H9 (cell line): ENCODE data around the gene RFPL3. TPM values are rescaled to one million over a fixed set of nuclear protein-coding genes. Genes with fewer than 3 reads are reported as not detected.
"Not testable (repeated sequence)": the region's sequence is repeated elsewhere in the genome, so short reads cannot be mapped to it uniquely, and the experiment has no call there.

Experiments used
- DNase-seq: peaks from one replicate; pipeline ENCODE4 v3.0.0-alpha.2; 2017
- H2AFZ ChIP-seq: one replicate; pipeline ENCODE4 v1.6.1; 2013; ENCODE audit warnings: mild to moderate bottlenecking, low read length, control low read depth, moderate library complexity
- H2AK5ac ChIP-seq: 2 replicates; pipeline ENCODE4 v1.6.1; 2013; ENCODE audit warnings: low read length, control low read depth, mixed read lengths; ENCODE audit not compliant: insufficient read length
- H2BK120ac ChIP-seq: one replicate; pipeline ENCODE4 v1.6.1; 2013; ENCODE audit warnings: low read depth, mild to moderate bottlenecking, low read length, control low read depth, inconsistent platforms; ENCODE audit not compliant: poor library complexity, severe bottlenecking
- H2BK12ac ChIP-seq: 2 replicates; pipeline ENCODE4 v1.6.1; 2013; ENCODE audit warnings: low read length, control low read depth, mixed read lengths, low read depth; ENCODE audit not compliant: insufficient read length
- H2BK15ac ChIP-seq: 2 replicates; pipeline ENCODE4 v1.6.1; 2013; ENCODE audit warnings: low read depth, low read length, control low read depth
- H2BK20ac ChIP-seq: one replicate; pipeline ENCODE4 v1.6.1; 2013; ENCODE audit warnings: low read depth, mild to moderate bottlenecking, low read length, control low read depth, inconsistent platforms; ENCODE audit not compliant: poor library complexity, severe bottlenecking
- H2BK5ac ChIP-seq: 2 replicates; pipeline ENCODE4 v1.6.1; 2013; ENCODE audit warnings: low read length, control low read depth, mixed read lengths; ENCODE audit not compliant: insufficient read length
- H3K14ac ChIP-seq: 2 replicates; pipeline ENCODE4 v1.6.1; 2013; ENCODE audit warnings: low read length, control low read depth; ENCODE audit not compliant: insufficient read depth
- H3K18ac ChIP-seq: 2 replicates; pipeline ENCODE4 v1.6.1; 2013; ENCODE audit warnings: low read depth, mild to moderate bottlenecking, mixed read lengths, low read length, control low read depth; ENCODE audit not compliant: insufficient read length
- H3K23ac ChIP-seq: 2 replicates; pipeline ENCODE4 v1.6.1; 2013; ENCODE audit warnings: low read length, control low read depth, mixed read lengths, low read depth; ENCODE audit not compliant: insufficient read length
- H3K23me2 ChIP-seq: 2 replicates; pipeline ENCODE4 v1.6.1; 2013; ENCODE audit warnings: low read depth, mild to moderate bottlenecking, mixed read lengths, low read length, control low read depth; ENCODE audit not compliant: insufficient read length, poor library complexity, severe bottlenecking
- H3K27ac ChIP-seq: 2 replicates; pipeline ENCODE4 v1.5.1; 2013; ENCODE audit warnings: low read length, control low read depth, mixed read lengths, low read depth; ENCODE audit not compliant: insufficient read length
- H3K27me3 ChIP-seq: 2 replicates; pipeline ENCODE4 v1.6.1; 2013; ENCODE audit warnings: low read length, control low read depth, inconsistent platforms; ENCODE audit not compliant: insufficient read depth
- H3K4ac ChIP-seq: 2 replicates; pipeline ENCODE4 v1.6.1; 2013; ENCODE audit warnings: low read depth, mild to moderate bottlenecking, control low read depth, inconsistent platforms, low read length, moderate library complexity
- H3K4me1 ChIP-seq: 2 replicates; pipeline ENCODE4 v1.6.1; 2013; ENCODE audit warnings: low read length, control low read depth, inconsistent platforms; ENCODE audit not compliant: insufficient read depth
- H3K4me2 ChIP-seq: 2 replicates; pipeline ENCODE4 v1.6.1; 2013; ENCODE audit warnings: low read length, control low read depth, mixed read lengths; ENCODE audit not compliant: insufficient read length, insufficient read depth
- H3K56ac ChIP-seq: 2 replicates; pipeline ENCODE4 v1.6.1; 2013; ENCODE audit warnings: low read depth, mild to moderate bottlenecking, mixed read lengths, low read length, control low read depth; ENCODE audit not compliant: insufficient read length
- H3K79me1 ChIP-seq: 2 replicates; pipeline ENCODE4 v1.6.1; 2013; ENCODE audit warnings: low read depth, mild to moderate bottlenecking, moderate library complexity, low read length, control low read depth, inconsistent platforms; ENCODE audit not compliant: insufficient read depth, poor library complexity, severe bottlenecking
- H3K79me2 ChIP-seq: 2 replicates; pipeline ENCODE4 v1.6.1; 2013; ENCODE audit warnings: low read length, control low read depth, inconsistent platforms; ENCODE audit not compliant: insufficient read depth
- H3K9ac ChIP-seq: 2 replicates; pipeline ENCODE4 v1.6.1; 2013; ENCODE audit warnings: low read length, control low read depth, mixed read lengths; ENCODE audit not compliant: insufficient read length; ENCODE audit errors: extremely low read depth
- H3K9me3 ChIP-seq: one replicate; pipeline ENCODE4 v1.6.1; 2013; ENCODE audit warnings: low read depth, low read length, inconsistent platforms; ENCODE audit not compliant: control insufficient read depth
- H3T11ph ChIP-seq: one replicate; pipeline ENCODE4 v1.6.1; 2013; ENCODE audit warnings: mild to moderate bottlenecking, low read length, control low read depth, inconsistent platforms
- H4K20me1 ChIP-seq: one replicate; pipeline ENCODE4 v1.6.1; 2013; ENCODE audit not compliant: control insufficient read depth, insufficient read length, insufficient read depth
- H4K5ac ChIP-seq: 2 replicates; pipeline ENCODE4 v1.6.1; 2013; ENCODE audit warnings: low read depth, mild to moderate bottlenecking, mixed read lengths, low read length, control low read depth; ENCODE audit not compliant: insufficient read length
- H4K8ac ChIP-seq: replicated peaks from 2 replicates; pipeline ENCODE4 v1.6.1; 2013; ENCODE audit warnings: low read length, control low read depth, mixed read lengths, low read depth; ENCODE audit not compliant: insufficient read length
- H4K91ac ChIP-seq: 2 replicates; pipeline ENCODE4 v1.6.1; 2013; ENCODE audit warnings: low read depth, mild to moderate bottlenecking, moderate library complexity, mixed read lengths, low read length, control low read depth; ENCODE audit not compliant: insufficient read length
- H3K27ac Mint-ChIP-seq, 3 experiments: 2 replicates in 2 of 3; 3 replicates in 1 of 3; pipeline ENCODE4 v1.8.0; 2020 to 2021; ENCODE audit warnings: mixed read lengths in 3 of 3, mild to moderate bottlenecking in 1 of 3, moderate library complexity in 1 of 3
- H3K27me3 Mint-ChIP-seq: 2 replicates; pipeline ENCODE4 v1.8.0; 2021; ENCODE audit warnings: low read depth, mild to moderate bottlenecking, moderate library complexity, mixed read lengths
- H3K36me3 Mint-ChIP-seq, 3 experiments: 2 replicates in 2 of 3; 3 replicates in 1 of 3; pipeline ENCODE4 v1.8.0; 2020 to 2021; ENCODE audit warnings: low read depth in 3 of 3, mixed read lengths in 3 of 3; ENCODE audit not compliant: insufficient read depth in 1 of 3
- H3K4me1 Mint-ChIP-seq, 2 experiments: 2 replicates each; pipeline ENCODE4 v1.8.0; 2020; ENCODE audit warnings: mixed read lengths in 2 of 2
- H3K4me3 Mint-ChIP-seq, 2 experiments: 2 replicates in 1 of 2; 3 replicates in 1 of 2; pipeline ENCODE4 v1.8.0; 2020 to 2021; ENCODE audit warnings: mild to moderate bottlenecking in 2 of 2, mixed read lengths in 2 of 2, moderate library complexity in 1 of 2
- H3K9me3 Mint-ChIP-seq, 2 experiments: 2 replicates in 1 of 2; 3 replicates in 1 of 2; pipeline ENCODE4 v1.8.0; 2020; ENCODE audit warnings: mild to moderate bottlenecking in 2 of 2, mixed read lengths in 2 of 2, moderate library complexity in 1 of 2
- WGBS: extraction: QIAGEN DNeasy Blood & Tissue Kit; methylation state at CpG from one replicate; pipeline ENCODE4 v1.1.7; 2013; ENCODE audit warnings: missing lambda C conversion rate, low lambda C conversion rate, mixed read lengths; ENCODE audit not compliant: insufficient read length; ENCODE audit errors: extremely low coverage; 5-methylcytosine and 5-hydroxymethylcytosine counted together
- total RNA-seq: library from RNA; stranded (reverse); gene quantifications from 2 replicates; pipeline ENCODE4 v1.2.1, GENCODE V29; 2021
- TF ChIP-seq, protein P1 (sequence below): fragments of 200-600 bp; sonication (generic); conservative IDR thresholded peaks from 3 replicates; pipeline ENCODE4 v1.8.0; 2021; ENCODE audit warnings: antibody characterized with exemption, mild to moderate bottlenecking

Gene RFPL3
- total RNA-seq, 1 experiment from 2014 or later: not detected

DNA sequence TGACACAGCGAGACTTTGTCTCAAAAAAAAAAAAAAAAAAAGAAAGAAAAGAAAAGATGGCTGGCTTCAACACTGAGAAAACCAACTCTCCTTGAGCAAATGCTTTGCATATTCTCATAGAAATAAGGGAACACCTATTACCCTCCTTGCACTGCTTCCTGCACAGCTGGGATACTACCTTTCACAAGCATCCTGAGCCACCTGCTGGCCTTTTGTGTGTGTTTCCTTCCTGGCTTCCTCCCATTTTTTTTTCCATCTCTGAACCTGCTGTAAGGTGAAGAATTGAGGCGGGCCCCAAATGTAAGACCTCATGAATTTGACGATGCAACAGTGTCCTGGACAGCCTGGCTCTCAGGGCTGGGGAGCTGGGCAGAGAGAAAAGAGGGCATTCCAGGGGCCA is 1.9 kb upstream of the RFPL3 start:
- Histone ChIP-seq H2BK120ac (no peak overlapping the region), H3K27ac (no peak overlapping the region), H4K5ac (no peak overlapping the region), H3K79me1 (no peaks in the 10 kb centered on the region), H3T11ph (no peak overlapping the region), H3K14ac (no peak overlapping the region), H3K4me1 (no peaks in the 10 kb centered on the region; the same call in 1 of the 2 replicates), H3K79me2 (no peaks in the 10 kb centered on the region), H3K9me3 (no peaks in the 10 kb centered on the region), H2BK5ac (no peak overlapping the region), H4K91ac (no peak overlapping the region), H3K4me2 (no peak overlapping the region), H3K4ac (no peak overlapping the region), H3K56ac (no peak overlapping the region), H4K20me1 (no peaks in the 10 kb centered on the region), H2AK5ac (no peak overlapping the region), H3K23me2 (no peaks in the 10 kb centered on the region), H2BK20ac (no peak overlapping the region), H4K8ac (no peak overlapping the region), H3K27me3 (no peaks in the 10 kb centered on the region), H3K9ac (no peak overlapping the region), H3K23ac (no peak overlapping the region), H2BK12ac (no peak overlapping the region), H2AFZ (no peak overlapping the region), H2BK15ac (no peak overlapping the region), H3K18ac (no peak overlapping the region)
- H3K27ac Mint-ChIP-seq: peak overlapping the region in 2 of 3 experiments; percentile 25 to 57; a peak in 2 of 7 replicates
- no peak overlapping the region for H3K4me3 Mint-ChIP-seq
- peaks cover 10% of the 10 kb centered on the region in 2 experiments for H3K4me1 Mint-ChIP-seq
- peaks cover 0 to 3% (median 0%) of the 10 kb centered on the region in 3 experiments; a peak in 2 of 7 replicates for H3K36me3 Mint-ChIP-seq
- TF ChIP-seq, protein P1, sequence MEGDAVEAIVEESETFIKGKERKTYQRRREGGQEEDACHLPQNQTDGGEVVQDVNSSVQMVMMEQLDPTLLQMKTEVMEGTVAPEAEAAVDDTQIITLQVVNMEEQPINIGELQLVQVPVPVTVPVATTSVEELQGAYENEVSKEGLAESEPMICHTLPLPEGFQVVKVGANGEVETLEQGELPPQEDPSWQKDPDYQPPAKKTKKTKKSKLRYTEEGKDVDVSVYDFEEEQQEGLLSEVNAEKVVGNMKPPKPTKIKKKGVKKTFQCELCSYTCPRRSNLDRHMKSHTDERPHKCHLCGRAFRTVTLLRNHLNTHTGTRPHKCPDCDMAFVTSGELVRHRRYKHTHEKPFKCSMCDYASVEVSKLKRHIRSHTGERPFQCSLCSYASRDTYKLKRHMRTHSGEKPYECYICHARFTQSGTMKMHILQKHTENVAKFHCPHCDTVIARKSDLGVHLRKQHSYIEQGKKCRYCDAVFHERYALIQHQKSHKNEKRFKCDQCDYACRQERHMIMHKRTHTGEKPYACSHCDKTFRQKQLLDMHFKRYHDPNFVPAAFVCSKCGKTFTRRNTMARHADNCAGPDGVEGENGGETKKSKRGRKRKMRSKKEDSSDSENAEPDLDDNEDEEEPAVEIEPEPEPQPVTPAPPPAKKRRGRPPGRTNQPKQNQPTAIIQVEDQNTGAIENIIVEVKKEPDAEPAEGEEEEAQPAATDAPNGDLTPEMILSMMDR: peak; percentile 52
- WGBS: no CpG with 5 or more reads among the region's 3 CpGs
- DNase-seq: no peak
- peaks cover 32% of the 10 kb centered on the region for H3K27me3 Mint-ChIP-seq
- H3K9me3 Mint-ChIP-seq: peaks cover 0 to 3% of the 10 kb centered on the region in 2 experiments; a peak in 4 of 5 replicates

DNA sequence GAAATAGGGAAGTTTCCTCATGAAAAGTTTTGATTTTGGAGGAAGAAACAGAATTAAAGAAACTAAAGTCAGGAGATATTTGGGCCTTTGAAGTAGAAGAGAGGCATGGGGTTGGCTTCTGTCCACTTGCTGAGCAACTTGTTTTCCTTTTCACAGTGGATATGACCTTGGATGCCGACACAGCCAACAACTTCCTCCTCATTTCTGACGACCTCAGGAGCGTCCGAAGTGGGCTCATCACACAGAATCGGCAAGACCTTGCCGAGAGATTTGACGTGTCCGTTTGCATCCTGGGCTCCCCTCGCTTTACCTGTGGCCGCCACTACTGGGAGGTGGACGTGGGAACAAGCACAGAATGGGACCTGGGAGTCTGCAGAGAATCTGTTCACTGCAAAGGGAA is 2.4 kb downstream of the RFPL3 start:
- H4K5ac ChIP-seq, H3K79me2 ChIP-seq, H3K18ac ChIP-seq, H3K23me2 ChIP-seq, DNase-seq, H4K91ac ChIP-seq, H3K14ac ChIP-seq, H3K9ac ChIP-seq, H3K56ac ChIP-seq, H2BK15ac ChIP-seq, H3K4me2 ChIP-seq, H3K27ac Mint-ChIP-seq, H3K9me3 Mint-ChIP-seq, H3K4me3 Mint-ChIP-seq, H3K4me1 ChIP-seq, H3K79me1 ChIP-seq, H3K27ac ChIP-seq, H4K8ac ChIP-seq, H3K4ac ChIP-seq, H3K9me3 ChIP-seq, H2BK120ac ChIP-seq, H2BK5ac ChIP-seq, H3K27me3 ChIP-seq, H2BK12ac ChIP-seq, H2AK5ac ChIP-seq, H3T11ph ChIP-seq, H3K36me3 Mint-ChIP-seq, H3K23ac ChIP-seq, H2AFZ ChIP-seq, H4K20me1 ChIP-seq, H2BK20ac ChIP-seq: not testable (repeated sequence)
- H3K27me3 Mint-ChIP-seq: peaks cover 56% of the 10 kb centered on the region
- peaks cover 6 to 10% of the 10 kb centered on the region in 2 experiments for H3K4me1 Mint-ChIP-seq
- no CpG with 5 or more reads among the region's 11 CpGs for WGBS
